Measurements from ENCODE around the gene SULF2. TPM values are rescaled to one million over a fixed set of nuclear protein-coding genes. Genes with fewer than 3 reads are reported as not detected.

The SULF2 gene
- polyA plus RNA-seq, 1 donor, result 38.2 TPM

DNA sequence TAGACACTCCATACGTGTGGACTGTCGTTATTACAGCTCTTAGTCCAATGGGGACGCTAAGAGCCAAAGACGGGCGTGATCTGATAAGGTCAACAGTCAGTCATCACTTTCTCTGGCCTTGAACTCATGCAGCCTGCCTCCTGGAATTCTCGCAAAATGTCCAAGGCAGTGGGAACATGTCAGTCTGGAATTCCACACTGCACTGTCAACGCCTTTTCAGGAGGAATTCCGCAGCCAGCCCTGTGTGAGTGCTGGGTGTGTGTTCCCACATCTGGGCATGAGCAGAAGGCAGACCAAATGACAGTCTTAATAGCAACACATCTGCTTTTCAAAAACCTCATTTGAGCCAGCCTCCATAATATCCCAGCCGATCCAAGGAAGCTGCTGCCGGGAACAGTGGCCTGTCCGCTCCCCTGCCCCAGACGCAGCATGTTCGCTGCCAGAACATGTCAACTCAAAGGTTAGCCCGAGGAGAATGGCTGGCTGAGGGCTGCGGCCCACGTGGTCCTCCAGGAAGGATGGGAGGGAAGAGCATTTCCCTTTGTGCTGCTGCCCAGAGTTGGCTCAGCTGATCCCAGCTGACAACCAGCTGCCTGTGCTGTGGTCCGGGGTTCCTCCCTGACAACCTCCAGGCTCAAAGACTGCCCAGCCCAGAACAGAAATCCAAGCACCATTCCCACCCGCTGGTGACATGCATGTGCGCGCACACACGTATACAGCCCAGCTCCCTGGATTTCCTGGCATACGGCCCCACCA lies 103.1 kb downstream of the SULF2 start:
- DNase-seq, result peak; percentile 74

- no peak for DNase-seq
These were observed 104.3 kb downstream of the SULF2 start for GRCh38 chr20:47680804-47681529.

- no peak for DNase-seq
These were observed 105.8 kb downstream of the SULF2 start for GRCh38 chr20:47679462-47679861.

DNA sequence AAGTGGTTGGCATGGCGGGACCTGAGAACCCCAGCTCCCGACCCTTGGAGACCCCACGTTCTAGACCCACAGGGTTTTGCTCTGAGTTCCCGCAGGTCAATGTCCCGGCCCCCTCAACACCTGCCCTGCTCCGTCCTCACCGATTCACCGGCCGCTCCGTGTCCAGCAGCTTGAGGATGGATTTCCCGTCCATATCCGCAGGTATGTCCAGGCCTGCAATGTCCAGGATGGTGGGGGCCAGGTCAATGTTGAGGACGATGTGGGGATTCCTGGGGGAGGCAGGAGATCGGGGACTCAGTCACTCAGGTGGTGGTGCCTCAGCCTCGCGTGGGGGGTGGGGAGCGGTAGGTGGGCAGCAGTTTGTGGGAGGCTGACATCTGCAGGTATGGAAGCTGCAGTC lies 106.7 kb downstream of the SULF2 start:
- DNase-seq, result no peak

GRCh38 chr20:47677635-47678453 lies 107.4 kb downstream of the SULF2 start:
- DNase-seq, result peak; percentile 23

GRCh38 chr20:47676912-47677634 lies 108.2 kb downstream of the SULF2 start:
- DNase-seq, result no peak

DNA sequence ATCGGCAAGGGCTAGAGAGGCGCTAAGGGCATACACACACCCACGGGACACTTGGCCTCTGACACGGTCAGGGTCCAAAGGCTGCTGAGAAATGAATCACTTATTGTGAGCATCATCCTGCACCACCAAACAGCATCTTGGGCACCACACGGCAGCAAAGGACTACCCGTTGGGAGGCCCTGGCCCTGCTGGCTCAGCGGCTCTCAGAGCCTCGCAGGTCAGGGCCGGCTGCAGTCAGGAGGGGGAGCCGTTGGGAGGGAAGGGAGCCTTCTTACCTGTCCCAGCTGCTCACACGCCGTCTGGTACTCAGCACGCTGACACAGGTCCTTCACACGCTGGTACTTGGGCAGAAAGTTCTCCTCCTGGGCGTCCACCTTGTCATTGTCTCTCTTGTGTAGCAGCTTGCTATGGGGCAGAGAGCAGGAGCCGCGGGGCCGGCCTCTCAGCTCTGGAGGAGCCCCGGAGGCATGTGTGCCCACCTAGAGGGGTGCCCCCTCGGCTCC lies 109.0 kb downstream of the SULF2 start:
- DNase-seq, result no peak

DNA sequence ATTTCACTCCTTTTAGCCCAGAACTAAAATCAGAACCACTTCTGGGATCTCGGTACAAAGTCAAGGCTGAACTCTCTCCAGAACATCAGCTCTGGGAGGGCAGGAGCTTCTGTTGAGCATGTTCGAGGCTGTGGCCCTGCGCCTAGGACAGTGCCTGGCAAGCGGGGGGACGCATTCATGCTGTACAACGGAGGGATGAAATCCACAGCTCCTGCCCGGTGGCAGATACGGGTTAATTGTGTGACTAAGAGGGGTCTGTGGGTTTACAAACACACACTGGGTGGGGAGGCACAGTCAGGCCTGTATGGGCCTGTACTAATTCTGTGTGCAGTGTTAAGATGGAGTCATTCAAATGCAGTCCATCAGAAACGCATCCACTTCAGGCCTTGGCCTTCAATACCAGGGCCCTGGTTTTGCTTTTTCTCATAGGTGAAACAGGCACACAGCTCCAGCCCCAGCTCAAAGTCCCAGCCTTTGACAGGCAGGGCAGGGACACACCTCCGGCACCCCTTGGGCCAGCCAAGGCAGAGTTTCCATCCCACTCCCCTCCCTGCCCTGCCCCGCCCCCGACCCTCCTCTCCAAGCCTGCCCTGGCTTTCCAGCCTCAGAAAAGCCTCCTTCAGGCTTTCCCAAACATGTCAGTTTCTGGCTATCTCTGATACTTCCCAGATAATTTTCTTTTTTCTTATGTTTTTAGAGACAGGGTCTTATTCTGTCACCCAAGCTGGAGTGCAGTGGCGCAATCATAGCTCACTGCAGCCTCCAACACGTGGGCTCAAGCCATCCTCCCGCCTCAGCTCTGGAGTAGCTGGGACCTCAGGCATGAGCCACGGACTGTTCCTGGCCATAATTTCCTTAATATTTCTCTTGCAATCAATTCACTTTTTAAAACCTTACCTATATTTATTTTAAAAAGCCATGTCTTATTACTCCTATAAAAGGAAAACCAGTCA lies 109.8 kb downstream of the SULF2 start:
- DNase-seq, result no peak

GRCh38 chr20:47674686-47675085 lies 110.6 kb downstream of the SULF2 start:
- no peak for DNase-seq

DNA sequence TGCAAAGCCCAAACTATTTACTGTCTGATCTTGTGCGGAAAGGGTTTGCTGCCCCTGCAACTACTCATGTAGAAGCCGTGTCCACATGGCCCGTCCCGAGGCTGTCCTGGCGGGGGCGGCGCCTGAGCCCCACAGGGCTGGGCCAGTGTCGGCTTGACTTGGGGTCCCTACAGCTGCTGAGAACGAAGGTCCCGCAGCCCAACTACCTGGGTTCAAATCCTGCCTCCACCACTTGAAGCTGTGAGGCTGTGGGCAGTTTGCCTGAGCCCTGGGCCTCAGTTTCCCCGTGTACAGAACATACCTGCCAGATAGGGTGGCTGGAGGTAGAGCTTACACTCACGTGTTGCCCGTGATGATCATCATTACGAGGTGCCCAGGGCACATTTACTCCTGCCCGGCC lies 111.1 kb downstream of the SULF2 start:
- no peak for DNase-seq

DNA sequence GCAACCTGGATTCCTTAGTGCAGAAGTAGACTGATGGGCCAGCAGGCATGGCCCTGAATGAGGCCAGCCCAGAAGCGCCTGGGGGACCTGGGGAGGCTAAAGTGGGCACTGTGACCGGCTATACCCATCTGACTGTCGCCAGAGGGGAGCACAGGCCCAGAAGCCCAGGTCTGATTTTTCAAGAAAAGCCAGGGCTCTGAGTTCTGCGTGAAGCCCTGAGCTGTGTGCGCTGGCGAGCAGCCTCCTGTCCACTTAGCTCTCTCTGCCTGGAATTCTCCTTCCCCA lies 111.7 kb downstream of the SULF2 start:
- DNase-seq, result no peak

DNA sequence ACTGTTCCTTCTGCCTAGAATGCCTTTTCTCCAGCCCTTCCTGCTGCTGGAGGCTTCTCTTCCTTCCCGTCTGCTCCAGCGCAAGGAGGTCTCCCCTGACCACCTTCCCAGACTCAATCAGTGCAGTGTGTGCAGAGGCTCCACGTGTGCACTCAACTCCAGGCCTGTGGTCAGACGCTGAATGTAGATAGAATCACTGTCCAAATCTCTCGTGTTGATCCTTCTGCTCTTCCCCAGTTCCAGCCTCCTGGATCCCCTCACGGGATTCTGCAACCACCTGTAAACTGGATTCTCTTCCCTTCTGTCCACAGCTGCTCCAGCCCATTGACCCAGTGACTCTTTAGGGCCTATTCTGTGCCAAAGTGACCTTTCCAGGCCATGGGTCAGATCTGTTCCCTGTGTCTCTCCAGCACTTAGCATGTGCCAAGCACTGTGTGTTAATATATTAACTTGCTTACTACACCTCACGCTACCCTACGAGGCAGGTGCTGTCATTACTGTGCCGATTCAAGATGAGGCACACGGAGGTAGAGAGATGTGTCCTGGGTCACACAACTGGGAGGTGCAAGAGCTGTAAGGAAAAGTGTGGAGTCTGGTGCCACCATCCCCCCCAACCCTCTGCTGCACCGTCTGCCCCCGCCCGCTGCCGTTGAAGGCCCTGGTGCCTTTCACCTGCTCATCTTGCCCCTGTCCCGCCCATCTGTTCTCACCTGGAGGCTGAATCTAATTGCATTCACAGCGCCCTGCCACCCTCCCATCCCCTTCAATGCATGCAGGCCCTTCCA lies 112.2 kb downstream of the SULF2 start:
- no peak for DNase-seq

- DNase-seq, result no peak
These were observed 113.1 kb downstream of the SULF2 start for GRCh38 chr20:47672166-47672565.

GRCh38 chr20:47670913-47671312 lies 114.4 kb downstream of the SULF2 start:
- no peak for DNase-seq

DNA sequence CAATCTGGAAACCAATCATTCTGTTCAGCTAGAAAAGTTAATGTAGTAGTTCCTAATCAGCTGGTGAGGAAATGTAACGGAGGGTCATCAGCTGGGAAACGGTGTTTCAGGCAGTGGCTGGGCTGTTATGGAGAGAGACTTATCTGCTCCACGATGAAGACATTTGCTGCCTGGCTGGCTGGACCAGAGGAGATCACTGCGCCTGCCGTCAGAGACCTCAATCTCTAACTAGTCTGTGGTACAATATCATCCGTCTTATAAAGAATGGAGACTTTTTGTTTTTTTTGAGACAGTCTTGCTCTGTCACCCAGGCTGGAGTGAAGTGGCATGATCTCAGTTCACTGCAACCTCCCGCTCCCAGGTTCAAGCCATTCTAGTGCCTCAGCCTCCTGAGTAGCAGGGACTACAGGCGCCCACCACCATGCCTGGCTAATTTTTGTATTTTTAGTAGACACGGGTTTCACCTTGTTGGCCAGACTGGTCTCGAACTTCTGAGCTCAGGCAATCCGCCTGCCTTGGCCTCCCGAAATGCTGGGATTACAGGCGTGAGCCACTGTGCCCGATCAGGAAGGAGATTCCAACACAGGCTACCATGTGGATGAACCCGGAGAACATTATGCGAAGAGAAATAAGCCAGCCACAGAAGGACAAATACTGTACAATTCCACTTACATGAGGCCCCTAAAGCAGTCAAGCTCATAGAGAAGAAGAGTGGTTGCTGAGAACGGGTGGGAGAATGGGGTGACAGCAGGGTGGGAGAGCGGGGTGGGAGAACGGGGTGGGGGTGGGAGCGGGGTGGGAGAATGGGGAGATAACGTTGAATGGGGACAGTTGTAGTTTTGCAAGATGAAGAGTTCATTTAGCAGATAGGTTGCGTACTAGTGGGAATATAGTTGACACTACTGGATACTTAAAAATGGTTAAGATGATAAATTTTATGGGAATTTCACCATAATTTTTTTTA lies 115.1 kb downstream of the SULF2 start:
- no peak for DNase-seq

GRCh38 chr20:47669489-47669888 lies 115.8 kb downstream of the SULF2 start:
- DNase-seq, result no peak

GRCh38 chr20:47669152-47669425 lies 116.2 kb downstream of the SULF2 start:
- no peak for DNase-seq

GRCh38 chr20:47668313-47669151 lies 116.7 kb downstream of the SULF2 start:
- no peak for DNase-seq

Data from hindlimb muscle (tissue), 1 donor.